ENCODE data around the gene PEX1.
"Not testable (repeated sequence)": the region's sequence is repeated elsewhere in the genome, so short reads cannot be mapped to it uniquely, and the experiment has no call there.

The PEX1 gene

DNA sequence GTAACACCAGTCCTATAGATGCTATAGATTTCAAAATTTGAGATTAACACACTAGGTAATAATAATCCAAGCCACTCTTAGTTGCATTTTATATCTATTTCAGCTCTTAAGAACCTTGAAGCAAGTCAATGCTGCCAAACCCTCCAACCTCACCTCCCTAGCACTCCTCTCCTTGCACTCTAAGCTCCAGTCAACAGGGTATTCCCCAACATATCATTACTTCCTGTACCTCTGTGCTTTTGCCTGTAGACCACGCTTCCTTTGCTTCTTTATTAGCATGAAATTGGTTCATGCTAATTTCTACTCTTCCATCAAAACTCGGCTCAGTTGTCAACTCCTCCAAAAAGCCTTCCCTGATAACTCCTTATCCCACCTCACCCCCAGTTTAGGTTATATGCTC is 24.6 kb downstream of the PEX1 start:
- no peak for DNase-seq

DNA sequence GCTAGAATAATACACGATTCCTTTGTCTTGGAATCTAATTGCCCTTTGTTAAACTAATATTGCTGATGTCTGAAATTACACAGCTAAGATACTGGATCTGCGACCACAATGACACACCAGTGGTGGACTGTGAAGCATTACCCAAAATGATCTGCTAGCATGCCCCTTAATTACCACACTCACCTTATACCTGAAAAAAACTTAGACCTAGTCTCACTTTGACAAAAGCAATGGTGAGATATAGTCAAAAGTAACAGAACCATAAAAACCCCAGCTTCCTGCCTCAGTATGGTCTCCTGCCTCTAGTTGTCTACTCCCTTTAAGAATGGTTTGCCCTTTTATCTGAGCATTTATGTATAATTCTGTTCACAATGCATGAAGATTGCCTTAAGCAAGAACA is 29.8 kb downstream of the PEX1 start:
- DNase-seq: no peak

DNA sequence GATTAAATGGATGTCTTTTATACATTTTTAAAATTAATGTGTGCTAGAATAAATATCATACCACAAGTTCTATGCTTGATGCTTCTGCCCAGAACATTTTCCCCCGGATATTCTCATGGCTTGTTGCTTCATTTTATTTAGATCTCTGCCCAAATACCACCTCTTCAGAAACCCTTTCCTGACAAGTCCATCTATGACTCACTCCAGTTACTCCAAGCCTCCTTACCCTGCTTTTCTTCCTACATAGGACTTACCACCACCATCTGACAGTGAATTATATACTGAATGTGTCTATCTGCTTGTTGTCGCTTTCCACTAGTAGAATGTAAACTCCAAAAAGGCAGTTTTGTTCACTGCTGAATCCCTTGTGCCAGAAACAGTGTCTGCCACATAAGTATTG is 31.4 kb downstream of the PEX1 start:
- no peak for DNase-seq

DNA sequence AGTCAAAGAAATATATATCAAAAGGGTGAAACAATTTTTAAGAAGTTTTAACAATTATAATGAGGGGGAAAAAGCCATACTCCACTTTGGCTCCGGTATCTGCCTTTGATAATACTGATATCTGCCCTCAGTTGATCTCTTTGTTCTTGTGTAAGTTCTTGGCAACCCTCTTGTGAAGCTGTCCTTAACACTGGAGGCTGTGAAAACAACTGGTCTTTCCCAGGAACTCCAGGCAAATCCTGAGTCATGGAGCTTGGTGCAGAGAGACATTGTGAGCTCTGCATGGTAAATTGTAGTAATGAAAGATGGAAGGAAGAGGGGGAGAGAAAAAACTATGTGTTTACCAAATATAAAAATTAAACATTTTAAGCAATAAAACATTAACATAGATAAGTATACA is 38.7 kb downstream of the PEX1 start:
- DNase-seq: no peak

DNA sequence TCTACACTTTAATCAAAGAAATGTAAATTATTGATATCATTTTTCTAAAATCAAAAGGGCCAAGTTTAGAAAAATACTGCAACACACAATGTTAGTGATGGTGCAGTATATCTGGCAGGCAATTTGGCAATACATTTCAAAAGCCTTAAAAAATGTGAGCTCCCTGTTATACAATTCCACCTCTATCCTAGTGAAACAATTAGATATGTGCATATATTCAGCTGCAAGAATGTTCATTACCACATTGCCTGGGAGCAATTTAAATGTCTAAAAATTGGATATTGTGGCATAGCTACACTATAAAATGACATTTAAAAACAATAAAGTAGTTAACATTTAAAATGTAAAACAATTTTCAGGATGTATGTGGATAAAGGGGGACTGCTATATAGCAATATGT is 40.5 kb downstream of the PEX1 start:
- no peak for DNase-seq

DNA sequence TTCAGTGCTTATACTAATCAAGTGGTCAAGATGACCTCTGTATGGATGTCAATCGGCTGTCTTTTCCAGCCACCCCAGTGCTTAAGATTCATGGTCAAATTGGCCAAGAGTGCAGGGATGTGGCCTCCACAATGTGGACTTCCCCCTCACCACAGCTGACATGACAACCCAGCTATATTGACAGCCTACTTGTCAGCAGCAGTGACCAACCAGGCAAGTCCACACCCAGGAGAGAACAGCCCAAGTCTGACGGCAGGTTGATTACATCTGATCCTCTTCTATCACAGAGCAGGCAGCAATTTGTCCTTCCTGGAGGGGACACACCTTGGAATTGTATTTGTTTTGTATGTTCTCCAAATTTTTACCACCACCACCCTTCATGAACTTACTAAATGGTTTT is 42.3 kb downstream of the PEX1 start:
- no peak for DNase-seq

DNA sequence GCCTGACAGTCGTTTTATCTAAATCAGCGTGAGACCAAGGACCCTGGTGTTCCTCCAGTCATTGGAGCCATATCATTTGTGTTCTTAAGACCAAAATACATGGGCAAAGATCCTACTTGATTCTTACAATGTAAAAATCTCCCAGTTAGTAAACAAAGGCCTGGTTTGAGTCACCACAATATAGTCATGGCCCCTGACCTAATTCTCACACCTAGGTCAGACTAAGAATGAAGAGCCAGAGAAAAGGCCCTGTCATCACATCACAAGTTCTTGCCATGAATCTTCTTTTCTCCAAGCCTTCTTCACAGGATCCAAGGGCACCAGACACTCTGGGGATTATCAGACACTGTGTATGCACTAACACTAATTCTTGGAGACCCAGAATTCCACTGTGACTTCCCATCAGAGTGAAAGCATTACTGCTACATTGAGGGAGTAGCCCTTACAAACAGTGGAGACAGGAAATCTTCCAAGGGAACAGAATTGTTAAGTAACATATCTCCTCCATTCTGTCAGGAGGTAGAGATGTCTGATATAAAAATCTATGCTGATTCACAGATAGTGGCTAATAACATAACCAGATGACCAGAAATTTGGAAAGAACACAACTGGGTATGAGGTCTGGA is 42.9 kb downstream of the PEX1 start:
- DNase-seq: no peak

DNA sequence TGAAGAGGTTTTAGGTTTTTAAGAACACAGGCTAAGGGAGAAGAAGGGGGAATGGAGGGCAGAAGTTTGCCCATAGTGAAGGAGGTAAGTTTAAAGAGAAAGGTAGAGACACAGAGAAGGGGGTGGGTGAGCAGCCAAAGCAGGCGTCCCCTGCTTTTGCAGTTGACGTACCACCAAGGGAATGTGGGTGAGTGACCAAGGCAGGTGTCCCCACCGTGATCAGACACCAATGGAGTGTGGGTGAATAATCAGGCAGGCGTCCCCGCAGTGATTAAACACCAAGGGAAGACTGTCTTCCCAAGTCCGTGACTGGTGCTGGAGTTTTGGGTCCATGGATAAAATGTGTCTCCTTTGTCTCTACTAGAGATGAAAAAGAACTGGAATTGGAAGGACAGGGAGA is 44.1 kb downstream of the PEX1 start:
- not testable (repeated sequence) for DNase-seq

DNA sequence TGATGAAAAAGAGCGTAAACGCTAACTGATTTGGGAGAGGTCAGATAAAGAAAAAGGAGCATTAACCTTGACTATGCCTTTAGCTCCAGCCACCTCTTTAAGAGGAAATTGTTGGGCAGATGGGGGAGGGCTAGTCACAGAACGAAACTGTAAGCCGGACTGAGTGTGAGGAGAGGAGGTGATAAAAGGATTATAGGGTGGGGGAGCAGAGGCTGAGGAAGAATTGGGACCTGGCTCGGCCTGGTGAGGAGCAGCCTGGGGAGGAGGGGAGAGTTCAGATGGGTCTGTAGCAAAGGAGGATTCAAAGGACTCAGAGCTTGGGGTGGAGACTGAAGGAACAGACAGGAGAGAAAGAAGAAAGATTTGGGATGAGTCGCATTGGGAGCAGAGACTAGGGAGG is 44.7 kb downstream of the PEX1 start:
- not testable (repeated sequence) for DNase-seq

DNA sequence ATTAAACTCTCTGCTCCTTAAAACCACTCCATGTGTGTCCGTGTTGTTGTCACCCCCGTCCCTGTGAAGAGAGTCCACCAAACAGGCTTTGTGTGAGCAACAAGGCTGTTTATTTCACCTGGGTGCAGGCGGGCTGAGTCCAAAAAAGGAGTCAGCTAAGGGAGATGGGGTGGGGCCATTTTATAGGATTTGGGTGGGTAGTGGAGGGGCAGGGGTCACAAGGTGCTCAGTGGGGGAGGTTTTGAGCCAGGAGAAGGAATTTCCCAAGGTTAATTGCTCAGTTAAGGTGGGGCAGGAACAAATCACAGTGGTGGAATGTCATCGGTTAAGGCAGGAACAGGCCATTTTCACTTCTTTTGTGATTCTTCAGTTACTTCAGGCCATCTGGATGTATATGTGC is 49.2 kb downstream of the PEX1 start:
- not testable (repeated sequence) for DNase-seq

DNA sequence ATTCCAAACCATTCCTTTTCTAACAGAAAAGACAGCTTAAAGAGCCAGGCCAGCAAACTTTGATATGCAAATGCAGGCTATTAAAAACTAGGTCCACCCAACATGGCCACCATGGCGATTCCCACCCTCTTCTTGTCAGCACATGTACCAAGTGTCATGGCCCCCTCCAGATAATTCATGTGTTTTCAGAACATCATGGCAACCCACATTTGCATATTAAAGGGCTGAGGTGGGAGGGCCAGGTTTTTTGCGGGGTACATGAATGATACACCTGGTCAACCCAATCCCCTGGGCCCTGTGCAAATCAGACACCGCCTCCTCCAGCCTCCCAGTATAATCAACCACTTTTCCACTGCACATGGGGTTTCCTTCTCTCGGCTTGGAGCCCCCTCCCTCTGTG is 49.6 kb downstream of the PEX1 start:
- DNase-seq: no peak

DNA sequence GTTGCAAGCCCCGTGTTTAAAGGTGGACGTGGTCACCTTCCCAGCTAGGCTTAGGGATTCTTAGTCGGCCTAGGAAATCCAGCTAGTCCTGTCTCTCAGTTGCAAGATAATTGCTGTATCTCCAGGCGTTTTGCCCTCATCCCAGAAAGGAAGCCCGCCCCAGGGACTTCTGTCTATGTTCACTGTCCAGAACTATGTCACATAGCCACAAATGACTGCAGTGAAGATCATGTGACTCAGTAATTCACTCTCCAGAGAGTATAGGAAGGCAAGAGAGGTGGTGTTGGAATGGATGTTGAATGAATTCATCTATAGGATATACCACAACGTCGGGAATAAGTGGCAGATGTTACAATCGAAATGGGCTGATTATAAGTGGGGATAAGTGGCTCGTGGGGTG is 50.2 kb downstream of the PEX1 start:
- no peak for DNase-seq

DNA sequence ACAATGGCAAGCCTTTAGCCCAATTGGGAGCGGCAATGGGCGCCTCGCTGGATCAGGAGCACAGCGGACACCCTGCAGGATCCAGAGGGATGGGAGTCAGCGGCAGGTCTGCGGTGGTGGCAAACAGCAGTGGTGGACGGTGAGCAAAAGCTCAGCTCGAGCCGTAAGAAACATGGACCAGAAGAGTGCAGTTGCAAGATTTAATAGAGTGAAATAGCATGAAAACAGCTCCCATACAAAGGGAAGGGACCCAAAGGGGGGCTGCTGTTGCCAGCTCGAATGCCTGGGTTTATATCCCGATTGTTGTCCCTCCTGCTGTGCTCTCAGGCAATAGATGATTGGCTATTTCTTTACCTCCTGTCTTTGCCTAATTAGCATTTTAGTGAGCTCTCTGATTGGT is 50.6 kb downstream of the PEX1 start, which contains the start of gene ERVW-1:
Gene ERVW-1 (minus strand): TSS at position 266 of the 400 bp plus-strand sequence. CDS start 7,565 bp downstream, outside the sequence.
- not testable (repeated sequence) for DNase-seq

DNA sequence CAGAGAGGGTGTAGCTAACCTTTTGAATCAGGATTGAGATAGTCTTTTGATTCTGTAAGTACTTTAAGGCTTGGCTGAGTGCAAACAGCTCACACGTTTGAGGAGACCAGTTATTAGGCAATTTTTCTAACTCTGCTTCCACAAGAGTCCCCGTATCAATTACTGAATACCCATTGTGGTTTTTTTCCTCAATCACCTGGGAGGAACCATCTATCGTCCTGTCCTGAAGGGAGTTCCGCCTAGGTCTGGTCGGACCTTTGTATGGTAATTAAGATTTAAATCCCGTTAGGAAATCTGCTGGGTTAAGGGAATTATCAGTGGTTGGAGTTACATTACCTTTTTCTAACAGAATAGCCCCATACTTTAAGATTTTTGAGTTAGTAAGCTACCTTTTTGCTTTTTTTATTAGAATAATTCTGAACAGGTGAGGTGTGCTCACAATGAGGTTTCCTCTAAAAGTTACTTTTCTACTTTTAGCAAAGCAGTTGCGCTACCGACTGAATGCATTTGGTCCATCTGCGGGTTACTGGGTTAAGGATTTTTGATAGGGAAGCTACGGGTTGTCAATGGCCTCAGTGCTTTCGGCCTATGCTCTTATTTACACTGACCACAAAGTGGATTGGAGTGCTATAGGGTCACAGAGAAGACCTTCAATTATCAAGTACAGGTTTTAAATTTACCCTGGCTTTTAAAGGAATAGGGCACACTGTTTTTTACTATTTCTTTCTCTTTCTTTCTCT is 52.3 kb downstream of the PEX1 start:
- not testable (repeated sequence) for DNase-seq

DNA sequence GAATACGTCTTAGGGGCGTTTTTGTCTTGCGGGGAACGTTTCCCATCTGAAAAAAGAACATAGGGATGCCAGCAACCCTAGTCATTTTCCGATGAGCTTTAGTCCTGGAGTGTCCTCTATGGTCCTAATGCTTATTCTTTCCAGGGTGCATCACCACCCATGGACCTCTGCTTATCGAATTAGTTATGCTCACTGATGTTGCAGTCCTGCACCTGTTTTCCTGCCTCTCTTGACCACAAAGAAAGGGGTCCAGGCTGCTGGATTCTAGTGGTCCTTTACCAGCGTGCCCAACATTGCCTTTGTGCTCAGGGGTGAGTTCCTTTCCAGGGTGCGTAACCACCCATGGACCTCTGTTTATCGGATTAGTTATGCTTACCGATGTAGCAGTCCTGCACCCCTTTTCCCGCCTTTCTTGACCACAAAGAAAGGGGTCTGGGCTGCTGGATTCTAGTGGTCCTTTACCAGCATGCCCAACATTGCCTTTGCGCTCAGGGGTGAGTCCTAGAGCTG is 53.0 kb downstream of the PEX1 start:
- DNase-seq: not testable (repeated sequence)

DNA sequence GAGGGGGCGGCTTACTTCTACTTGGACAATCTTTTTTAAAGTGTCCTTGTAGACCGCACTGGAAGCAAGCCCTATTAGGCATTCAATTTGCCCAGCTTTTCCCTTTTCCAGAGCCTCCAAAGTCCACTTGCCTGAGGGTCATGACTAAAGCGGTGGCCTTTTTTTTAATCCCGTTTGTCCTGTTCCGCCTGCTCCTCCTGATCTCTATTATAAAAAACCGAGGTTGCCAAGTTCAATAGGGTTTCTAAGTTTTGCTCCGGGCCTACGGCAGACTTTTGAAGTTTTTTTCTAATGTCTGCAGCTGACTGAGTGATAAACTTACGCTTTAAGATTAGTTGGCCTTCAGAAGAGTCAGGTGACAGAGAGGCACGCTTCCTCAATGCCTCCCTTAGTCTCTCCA is 54.3 kb downstream of the PEX1 start:
- DNase-seq: not testable (repeated sequence)

DNA sequence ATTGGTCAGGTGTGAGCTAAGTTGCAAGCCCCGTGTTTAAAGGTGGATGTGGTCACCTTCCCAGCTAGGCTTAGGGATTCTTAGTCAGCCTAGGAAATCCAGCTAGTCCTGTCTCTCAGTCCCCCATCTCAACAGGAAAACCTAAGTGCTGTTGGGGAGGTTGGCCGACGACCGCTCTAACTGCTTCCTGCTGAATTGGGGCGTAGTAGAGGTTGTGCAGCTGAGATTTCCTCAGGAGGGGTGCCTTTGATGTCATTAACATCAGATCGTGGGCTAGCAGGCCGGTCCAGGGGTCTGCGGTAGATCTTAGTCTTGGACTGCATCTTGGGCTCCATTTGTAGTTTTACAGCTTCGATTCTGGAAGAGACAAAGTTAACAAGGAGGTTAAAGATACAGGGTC is 59.7 kb downstream of the PEX1 start:
- not testable (repeated sequence) for DNase-seq

DNA sequence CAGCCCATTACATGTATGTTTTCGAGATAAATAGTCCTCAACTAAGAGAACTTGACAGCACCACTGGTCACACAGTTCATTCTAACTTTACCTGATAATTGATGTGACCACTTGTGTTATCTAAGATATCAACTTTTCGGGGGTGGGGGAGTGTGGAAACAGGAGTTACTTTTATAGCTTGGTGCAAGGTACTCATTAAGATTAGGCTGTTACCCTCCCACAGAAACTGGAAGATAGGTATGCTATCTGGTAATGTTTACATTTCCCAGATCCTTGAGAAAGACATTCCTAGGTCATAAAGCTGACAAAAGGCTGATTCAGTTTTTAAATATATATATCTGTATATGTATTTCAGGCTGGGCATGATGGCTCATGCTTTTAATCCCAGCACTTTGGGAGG is 61.6 kb downstream of the PEX1 start:
- no peak for DNase-seq

DNA sequence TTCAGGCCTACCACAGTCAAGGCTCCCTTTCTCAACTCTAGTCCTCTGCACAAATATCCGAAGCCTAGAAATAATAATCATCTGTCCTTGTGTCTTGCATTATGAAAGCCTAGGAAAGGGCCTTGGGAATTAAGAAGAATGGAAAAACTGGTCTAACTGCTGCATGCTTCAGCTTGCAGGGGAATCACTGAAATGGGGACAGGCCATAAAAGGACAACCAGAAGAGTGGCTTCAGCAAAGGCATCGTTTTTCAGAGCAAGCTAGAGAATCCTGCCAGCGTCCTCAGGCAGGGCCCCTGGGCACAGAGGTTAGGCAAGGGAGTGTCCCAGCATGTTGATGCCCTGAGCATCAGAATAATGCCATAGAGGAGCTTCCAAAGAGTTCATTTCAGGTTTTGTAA is 63.8 kb downstream of the PEX1 start:
- DNase-seq: no peak

DNA sequence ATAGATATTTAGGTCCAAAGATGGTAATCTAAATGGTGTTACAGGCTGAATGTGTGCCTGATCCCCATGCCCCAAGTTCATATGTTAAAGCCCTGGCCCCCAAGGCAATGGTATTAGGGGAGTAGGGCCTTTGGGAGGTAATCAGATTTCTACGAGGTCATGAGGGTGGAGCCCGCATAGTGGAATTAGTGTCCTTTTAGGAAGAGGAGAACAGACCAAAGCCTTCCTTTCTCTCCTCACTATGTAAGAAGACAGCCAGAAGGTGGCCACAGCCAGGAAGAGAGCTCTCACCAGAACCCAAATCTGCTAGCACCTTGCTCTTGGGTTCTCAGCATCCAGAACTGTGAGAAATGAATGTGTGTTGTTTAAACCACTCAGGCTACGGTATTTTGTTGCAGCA is 65.8 kb downstream of the PEX1 start:
- no peak for DNase-seq

DNA sequence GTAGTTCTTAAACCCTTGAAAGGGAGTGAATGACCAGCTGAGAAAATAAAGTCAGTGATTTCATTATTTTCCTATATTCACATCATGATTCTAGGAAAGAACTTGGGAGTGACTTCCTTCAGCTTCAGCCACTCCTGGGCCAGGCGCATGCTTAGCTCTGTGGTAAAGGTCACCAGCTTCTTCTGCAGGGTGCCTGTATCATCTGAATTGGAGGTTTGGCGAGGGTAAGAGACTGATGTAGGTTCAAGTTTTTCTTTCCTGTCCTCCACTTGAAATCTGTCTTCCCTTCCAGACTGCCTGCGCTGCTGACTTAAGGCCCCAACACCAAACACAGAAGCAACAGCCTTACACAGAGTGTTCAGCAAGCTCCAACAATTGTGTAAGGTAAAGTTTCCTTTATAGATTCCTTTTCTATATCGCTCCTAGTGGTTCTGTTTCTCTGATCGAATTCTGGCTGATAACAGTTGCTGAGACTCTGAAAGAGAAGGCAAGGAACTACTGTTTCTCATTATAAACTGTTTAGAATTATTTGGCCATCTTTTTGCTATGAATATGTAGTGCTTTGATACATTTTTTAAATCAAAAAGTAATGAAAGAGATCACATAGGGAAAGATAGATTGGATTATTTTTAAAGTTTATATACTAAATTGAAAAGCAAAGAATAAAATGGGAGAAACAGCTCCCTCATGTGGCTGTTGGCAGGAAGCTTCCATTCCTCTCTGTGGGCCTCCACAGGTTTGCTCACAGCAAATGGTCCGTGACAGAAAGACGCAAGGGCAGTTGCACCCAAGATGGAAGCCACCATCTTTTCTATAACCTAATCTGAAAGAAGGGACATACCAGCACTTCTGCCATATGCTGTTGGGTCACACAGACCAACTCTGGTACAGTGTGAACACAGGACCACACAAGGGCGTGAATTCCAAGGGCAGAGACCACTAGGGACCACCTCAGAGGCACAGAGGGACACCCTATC is 67.0 kb downstream of the PEX1 start:
- no peak for DNase-seq

DNA sequence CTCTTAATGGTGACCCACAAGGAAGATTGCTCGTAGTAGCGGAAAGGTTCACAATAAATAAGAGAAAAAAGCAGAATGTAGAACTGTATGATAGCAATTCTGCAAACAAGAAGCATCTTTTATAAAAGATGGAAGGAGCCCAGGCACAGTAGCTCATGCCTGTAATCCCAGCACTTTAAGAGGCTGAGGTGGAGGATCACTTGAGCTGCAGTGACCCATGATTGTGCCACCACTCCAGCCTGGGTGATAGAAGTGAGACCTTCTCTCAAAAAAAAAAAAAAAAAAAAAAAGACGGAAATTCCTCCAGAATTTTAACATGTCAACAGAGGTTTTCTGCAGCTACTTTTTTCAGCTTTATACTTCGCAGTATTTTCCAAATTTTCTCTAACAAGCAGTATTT is 67.8 kb downstream of the PEX1 start:
- no peak for DNase-seq

DNA sequence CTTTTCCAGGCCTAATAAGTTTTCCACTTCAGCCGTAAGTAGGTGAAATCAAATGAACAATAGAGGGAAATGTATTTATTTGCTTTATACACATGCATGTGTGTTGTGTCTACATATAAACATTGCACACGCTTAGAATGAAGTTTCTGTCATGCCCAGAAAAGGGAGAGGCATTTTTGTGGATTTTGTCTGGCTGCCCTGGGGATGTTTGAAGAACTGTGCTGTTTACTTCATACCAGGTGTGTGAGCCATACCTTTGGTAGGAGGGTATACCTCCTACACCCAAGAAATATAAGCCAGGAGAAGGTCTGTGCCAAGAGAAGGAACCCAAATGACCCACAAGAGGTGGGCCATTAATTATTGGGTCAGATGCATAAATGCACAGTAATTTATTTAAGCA is 68.2 kb downstream of the PEX1 start:
- DNase-seq: no peak

Data from NCI-H1048 (cell line).